IPS-18c (cell line): ENCODE results near the gene ABCC1.
"Not testable (repeated sequence)": the region's sequence is repeated elsewhere in the genome, so short reads cannot be mapped to it uniquely, and the experiment has no call there.

Experiments used
- H3K4me3 ChIP-seq: 2 replicates; pipeline ENCODE4 v1.7.0; 2013; ENCODE audit warnings: low read depth, mild to moderate bottlenecking, low read length, moderate library complexity; ENCODE audit not compliant: insufficient read depth
- H3K9me3 ChIP-seq: one replicate; pipeline ENCODE4 v1.6.1; 2013; ENCODE audit warnings: mild to moderate bottlenecking, low read length, moderate library complexity; ENCODE audit not compliant: control insufficient read depth, insufficient read depth

Gene ABCC1

DNA sequence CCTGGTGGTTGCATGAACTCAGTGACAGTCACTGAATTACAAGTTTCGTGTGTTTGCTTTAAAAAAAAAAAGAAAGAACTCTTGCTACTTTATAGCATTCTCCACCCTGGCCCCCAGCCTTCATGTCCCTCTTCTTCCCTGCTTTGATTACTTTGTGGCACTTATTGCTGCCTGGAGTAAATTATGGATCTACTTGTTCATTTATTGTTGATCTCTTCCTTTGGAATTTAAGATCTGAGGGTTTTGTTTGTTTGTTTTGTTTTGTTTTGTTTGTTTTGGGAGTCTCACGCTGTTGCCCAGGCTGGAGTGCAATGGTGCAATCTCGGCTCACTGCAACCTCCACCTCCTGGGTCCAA lies 147.4 kb downstream of the ABCC1 start:
- no peak overlapping the region for H3K4me3 ChIP-seq
- no peaks in the 10 kb centered on the region for H3K9me3 ChIP-seq

DNA sequence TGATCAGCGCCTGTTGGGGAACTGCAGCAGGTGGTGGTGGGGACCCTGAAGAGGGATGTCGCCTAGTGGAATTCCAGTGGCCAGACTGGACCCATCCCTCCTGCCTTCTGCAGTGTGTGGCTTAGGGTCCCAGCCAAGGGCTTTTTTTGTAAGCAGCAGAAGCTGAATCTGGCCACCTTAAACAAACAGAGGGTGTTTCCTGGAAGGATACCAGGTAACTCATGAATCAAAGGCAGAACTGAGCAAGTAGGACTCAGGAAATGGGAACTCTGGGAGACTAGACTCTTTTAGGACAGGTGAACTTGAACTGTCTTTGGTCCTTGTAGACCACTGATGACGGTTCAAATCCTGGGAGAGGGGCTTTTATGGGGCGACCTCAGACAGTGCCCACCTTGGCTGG lies 149.9 kb downstream of the ABCC1 start:
- Histone ChIP-seq H3K9me3 (no peaks in the 10 kb centered on the region), H3K4me3 (no peak overlapping the region)

DNA sequence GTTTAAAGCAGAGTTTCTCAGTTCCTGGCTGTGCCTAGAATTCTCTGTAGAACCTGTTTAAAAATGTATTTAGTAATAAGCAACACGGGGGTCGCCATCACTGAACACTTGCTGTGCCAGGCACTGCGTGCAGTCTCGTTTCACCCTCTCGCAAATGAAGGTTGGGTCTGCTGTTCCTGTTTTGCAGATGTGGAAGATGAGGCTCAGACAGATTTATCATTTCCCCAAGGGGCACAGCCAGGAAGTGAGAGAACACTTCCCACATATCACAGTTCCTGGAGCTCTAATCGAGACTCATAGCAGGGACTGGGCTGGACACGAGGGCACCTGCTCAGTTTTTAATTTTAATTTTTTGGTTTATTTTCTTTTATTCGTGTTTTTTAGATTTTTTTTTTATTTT lies 151.2 kb downstream of the ABCC1 start:
- Histone ChIP-seq H3K4me3 (no peak overlapping the region), H3K9me3 (no peaks in the 10 kb centered on the region)

DNA sequence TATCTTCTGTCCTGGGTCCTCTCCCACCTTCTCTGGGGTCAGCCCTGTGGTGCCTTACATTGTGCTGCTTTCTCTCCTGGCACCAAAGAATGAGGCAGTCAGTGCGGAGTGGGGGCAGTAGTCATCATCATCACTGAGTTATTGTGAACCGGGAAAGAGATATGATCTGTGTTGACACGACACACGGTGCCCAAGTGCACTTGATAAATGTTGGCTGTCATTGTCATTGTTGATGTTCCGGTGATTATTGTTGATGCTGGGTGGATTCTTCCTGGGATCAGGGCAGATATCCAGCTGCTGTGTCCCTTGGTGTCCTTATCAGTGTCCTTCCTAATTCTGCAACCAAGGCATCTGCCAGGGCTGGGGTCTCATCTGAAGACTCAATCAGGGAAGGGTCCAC lies 152.2 kb downstream of the ABCC1 start:
- Histone ChIP-seq H3K9me3 (no peaks in the 10 kb centered on the region), H3K4me3 (no peak overlapping the region)

DNA sequence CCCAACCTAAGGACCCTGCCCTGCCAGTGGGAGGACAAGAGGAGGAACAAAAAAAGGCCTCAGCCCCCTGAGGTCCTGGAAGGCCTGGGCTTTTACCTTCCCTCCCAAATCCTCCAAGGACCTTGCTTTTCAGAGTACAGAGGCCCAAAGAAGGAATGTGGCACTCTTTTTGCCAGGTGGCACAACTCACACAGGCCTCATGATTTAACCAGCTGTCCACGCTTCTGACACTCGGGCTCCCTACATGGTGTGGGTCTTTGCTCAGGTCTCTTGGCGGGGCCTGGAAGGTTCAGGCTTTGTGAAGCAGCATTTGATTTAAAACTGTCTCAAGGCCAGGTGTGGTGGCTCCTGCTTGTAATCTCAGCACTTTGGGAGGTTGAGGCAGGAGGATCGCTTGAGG lies 153.3 kb downstream of the ABCC1 start:
- no peak overlapping the region for H3K4me3 ChIP-seq

DNA sequence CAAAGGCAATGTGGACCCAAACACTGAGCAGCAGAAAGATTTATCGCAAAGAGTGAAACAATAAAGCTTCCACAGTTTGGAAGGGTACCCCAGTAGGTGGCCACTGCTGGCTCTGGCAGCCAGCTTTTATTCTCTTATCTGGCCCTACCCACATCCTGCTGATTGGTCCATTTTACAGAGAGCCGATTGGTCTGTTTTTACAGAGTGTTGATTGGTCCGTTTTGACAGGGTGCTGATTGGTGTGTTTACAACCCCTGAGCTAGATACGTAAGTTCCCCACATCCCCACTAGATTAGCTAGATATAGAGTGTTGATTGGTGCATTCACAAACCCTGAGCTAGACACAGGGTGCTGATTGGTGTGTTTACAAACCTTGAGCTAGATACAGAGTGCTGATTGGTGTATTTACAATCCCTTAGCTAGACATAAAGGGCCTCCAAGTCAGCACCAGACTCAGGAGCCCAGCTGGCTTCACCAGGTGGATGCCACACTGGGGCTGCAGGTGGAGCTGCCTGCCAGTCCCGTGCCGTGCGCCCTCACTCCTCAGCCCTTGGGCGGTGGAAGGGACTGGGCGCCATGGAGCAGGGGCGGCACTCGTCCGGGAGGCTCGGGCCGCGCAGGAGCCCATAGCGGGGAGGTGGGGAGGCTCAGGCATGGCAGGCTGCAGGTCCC lies 154.9 kb downstream of the ABCC1 start:
- not testable (repeated sequence) for H3K9me3 ChIP-seq

More for the DNA sequence above, 153.3 kb downstream of the ABCC1 start:
- no peaks in the 10 kb centered on the region for H3K9me3 ChIP-seq

DNA sequence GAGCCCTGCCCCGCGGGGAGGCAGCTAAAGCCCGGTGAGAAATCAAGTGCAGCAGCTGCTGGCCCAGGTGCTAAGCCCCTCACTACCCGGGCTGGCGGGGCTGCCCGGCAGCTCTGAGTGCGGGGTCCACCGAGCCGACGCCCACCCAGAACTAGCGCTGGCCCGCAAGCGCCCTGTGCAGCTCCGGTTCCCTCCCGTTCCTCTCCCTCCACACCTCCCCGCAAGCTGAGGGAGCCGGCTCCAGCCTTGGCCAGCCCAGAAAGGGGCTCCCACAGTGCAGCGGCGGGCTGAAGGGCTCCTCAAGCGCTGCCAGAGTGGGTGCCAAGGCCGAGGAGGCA lies 155.4 kb downstream of the ABCC1 start:
- not testable (repeated sequence) for H3K4me3 ChIP-seq, H3K9me3 ChIP-seq

More for the DNA sequence above, 154.9 kb downstream of the ABCC1 start:
- not testable (repeated sequence) for H3K4me3 ChIP-seq

DNA sequence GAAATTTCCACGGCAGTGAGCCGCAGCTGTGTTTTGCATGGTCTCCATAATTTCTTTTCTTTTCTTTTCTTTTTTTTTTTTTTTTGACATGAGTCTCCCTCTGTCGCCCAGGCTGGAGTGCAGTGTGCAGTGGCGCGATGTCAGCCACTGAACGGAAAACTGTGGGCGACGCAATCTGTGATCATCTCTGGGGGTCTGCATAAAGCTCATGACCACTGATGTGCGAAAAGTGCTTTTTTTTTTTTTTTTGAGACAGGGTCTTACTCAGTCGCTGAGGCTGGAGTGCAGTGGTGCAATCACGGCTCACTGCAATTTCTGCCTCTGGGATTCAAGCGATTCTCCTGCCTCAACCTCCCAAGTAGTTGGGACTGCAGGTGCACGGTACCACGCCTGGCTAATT lies 156.2 kb downstream of the ABCC1 start:
- Histone ChIP-seq H3K9me3 (no peaks in the 10 kb centered on the region), H3K4me3 (no peak overlapping the region)

DNA sequence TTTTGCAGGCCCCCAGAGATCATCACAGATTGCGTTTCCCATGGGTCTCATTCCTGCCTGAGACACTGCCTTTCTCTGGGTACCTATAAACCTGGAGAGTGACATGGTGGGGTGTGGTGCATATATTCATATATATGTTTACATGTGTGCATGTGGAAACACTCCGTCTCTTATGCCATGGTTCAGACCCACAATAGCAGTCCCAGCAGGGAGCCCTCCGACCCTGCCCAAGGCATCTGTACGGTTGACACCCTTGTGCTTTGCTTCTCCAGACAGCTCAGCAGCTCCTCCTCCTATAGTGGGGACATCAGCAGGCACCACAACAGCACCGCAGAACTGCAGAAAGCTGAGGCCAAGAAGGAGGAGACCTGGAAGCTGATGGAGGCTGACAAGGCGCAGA lies 157.1 kb downstream of the ABCC1 start:
- H3K9me3 ChIP-seq, result no peaks in the 10 kb centered on the region
- H3K4me3 ChIP-seq, result no peak overlapping the region

DNA sequence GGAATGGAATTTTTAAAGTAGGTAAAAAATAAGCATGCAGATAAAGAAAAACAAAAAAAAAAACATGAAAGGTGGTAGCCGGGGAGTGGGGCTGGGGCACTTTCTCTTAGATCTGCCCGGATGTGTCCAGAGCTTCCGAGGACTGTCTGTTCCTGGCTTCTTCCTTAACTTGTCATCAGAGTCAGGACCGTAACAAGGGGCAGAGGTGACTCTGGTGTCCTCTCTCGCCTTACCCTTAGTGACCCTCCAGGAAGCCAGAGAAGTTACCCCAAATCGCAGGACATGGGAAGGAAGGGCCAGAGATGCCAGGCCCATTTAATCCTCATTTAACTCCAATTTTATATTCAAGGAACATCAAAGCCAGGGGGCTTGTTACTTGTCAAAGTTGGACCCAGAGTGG lies 158.4 kb downstream of the ABCC1 start:
- Histone ChIP-seq H3K4me3 (no peak overlapping the region), H3K9me3 (no peaks in the 10 kb centered on the region)

DNA sequence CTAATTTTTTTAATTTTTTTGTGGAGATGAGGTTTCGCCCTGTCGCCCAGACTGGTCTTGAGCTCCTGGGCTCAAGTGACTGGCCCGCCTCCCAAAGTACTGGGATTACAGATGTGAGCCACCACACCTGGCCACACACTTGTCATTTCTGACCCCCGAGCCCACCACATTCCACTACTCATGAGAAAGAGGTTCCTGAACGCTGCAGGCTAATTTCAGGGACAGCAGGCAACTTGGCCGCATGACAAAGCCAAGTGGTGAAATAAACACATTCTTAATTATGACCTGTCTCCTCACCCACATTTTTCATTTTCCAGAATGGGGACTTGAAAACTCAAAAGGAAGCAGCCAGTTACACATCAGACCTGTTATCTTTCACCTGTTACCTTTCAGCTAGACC lies 159.3 kb downstream of the ABCC1 start:
- Histone ChIP-seq H3K9me3 (no peaks in the 10 kb centered on the region), H3K4me3 (no peak overlapping the region)

DNA sequence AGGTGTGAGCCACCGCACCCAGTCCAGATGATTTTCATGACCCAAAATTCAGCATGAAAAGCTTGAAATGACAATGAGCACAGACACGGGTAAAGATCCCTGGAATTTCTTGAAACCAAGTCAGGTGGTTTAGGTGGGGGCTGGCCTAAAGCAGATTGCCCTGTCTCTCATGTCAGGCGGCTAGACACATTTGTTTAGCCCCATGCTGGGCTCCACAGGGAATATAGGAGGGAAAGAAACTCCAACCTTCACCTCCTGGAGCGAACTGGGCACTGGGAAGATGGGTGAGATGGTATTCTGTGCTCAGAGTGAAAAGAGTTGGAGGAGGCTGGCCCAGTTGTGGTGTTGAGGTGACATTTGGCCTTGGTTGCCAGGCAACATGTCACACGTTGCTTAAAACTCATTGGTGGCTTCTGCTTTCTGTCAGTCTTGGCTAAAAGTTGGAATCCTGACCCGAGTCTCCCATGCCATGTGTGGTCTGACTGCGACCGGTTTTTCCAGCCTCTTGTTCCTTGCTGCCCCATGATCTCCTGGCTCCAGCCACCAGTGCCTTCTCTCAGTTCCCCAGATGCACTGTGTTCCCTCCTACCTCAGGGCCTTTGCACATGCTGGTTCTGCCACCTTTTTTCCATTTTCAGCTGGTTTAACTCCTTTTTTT lies 160.2 kb downstream of the ABCC1 start:
- H3K9me3 ChIP-seq, result no peaks in the 10 kb centered on the region
- no peak overlapping the region for H3K4me3 ChIP-seq

DNA sequence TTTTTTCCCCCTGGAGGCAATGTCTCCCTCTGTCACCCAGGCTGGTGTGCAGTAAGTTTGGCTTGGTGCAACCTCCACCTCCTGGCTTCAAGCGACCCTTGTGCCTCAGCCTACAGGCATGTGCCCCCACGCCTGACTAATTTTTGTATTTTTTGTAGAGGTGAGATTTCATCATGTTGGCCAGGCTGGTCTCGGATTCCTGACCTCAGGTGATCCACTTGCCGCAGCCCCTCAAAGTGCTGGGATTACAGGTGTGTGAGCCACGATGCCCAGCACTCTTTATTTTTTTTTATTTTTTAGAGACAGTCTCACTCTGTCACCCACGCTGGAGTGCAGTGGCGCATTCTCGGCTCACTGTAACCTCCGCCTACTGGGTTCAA lies 160.7 kb downstream of the ABCC1 start:
- H3K9me3 ChIP-seq, result no peaks in the 10 kb centered on the region
- H3K4me3 ChIP-seq, result no peak overlapping the region

DNA sequence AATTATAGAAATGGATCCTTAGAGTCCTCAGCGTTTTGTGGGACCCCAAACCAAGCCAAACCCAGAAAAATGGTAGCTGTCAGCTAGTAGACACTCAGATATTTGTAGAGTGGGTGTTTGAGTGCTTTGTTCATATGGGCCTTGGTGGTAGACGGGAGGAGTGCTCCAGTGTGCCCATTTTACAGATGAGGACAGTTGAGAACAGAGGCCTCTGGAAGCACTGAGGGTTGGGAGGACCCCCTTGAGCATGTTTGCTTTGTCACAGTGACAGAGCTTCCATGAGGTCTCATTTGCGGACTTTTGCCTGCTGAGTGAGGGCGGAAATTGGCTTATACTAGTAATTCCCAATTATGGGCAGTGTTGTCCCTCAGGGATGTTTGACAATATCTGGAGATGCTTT lies 162.2 kb downstream of the ABCC1 start:
- no peaks in the 10 kb centered on the region for H3K9me3 ChIP-seq
- no peak overlapping the region for H3K4me3 ChIP-seq

DNA sequence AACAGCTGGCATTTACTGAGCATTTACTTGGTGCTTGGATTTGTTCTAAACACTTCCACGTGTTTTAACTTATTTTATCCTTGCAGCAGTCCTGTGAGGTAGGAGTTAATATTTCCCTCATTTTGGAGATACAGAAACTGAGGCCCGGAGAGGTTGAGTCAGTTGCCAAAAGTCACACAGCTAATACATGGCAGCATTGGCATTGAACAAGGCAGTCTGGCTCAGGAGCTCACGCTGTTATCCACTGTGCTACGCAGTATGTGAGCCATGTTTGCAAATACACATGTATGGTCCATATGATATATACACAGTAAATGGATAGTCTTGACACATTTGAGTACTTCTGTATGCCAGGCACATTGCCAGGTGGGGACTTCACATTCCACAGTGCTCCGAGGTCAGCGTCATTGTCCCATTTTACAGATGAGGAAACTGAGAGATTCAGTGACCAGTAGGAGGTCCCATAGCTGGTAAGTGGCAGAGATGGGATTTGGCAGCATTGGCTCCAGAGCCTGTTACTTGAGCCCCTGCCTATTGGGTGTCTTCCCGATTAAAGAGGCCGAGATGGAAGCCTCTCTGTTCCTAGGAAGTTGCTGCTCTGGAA lies 163.1 kb downstream of the ABCC1 start:
- no peaks in the 10 kb centered on the region for H3K9me3 ChIP-seq
- no peak overlapping the region for H3K4me3 ChIP-seq

DNA sequence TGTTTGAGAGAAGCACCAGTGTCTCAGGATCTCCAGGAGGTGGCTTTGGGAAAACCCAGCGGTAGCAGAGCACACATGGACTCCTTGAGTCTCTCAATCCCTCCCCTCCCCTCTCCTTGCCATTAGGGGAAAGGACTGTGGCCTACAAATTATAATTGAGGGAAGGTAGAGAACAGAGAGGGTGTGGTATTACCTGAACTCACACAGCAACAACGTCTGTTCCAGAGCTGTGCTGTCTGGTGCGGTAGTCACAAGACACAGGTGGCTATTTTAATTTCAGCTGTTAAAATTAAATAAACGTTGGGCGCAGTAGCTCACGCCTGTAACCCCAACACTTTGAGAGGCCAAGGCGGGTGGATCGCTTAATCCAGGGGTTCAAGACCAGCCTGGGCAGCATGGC lies 163.7 kb downstream of the ABCC1 start:
- no peak overlapping the region for H3K4me3 ChIP-seq
- H3K9me3 ChIP-seq, result no peaks in the 10 kb centered on the region

DNA sequence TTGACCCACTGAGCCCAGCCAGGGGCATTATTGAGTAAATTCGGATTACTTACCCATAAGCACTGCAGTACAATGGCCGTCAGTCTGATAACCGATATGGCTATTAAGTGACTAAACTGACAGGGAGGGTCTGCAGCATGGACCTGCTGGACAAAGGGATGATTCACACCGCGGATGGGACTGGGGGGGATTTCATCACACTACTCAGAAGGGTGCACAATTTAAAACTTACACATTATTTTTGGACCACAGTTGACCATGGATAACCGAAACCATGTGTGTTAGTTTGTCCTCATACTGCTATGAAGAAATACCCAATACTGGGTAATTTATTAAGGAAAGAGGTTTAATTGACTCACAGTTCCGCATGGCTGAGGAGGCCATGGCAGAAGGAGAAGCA lies 167.4 kb downstream of the ABCC1 start:
- no peaks in the 10 kb centered on the region for H3K9me3 ChIP-seq
- no peak overlapping the region for H3K4me3 ChIP-seq

DNA sequence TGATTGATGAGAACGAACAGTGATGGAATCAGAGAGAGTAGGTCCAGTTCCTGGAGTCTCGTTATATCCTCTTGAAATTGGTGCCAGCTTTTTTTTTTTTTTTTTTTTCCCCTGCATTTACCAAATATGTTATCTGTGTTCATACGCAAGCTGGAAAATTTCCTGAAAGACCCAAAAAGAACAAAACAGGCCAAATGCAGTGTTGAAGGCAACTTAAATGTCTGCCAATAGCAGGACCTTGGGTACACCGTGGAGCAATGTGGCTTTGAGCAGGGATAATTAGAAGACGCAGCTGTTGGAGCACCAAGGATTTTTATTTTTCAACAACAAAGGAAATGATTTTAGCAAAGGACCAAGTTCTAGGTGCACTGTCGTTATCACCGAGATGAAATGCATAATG lies 168.9 kb downstream of the ABCC1 start:
- Histone ChIP-seq H3K4me3 (no peak overlapping the region), H3K9me3 (no peaks in the 10 kb centered on the region)

DNA sequence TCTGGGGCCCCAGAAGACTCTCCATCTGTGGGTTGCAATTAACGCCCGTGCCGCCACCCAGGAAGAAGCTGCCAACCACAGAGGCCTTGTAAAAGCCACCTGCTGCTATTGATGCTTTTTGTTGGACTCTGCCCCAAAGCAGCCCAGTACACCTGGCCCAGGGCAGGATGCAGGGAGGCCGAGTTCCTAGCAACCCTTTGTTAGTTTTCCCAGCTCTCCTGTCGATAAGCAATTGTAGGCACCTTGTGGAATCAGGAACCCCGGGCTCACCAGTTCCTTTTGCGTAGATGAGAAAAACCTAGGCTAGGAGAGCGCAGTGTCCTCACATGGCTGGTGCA lies 170.6 kb downstream of the ABCC1 start:
- H3K9me3 ChIP-seq, result no peaks in the 10 kb centered on the region
- no peak overlapping the region for H3K4me3 ChIP-seq
